GM12891 (cell line): ENCODE results near the gene PHPT1.

Experiments
- PAX5 ChIP-seq: IDR thresholded peaks from 2 replicates; pipeline ENCODE4 v1.6.1; 2011; ENCODE audit warnings: low read length, moderate library complexity, mild to moderate bottlenecking; ENCODE audit not compliant: insufficient read depth, severe bottlenecking
- POLR2A ChIP-seq: IDR thresholded peaks from 2 replicates; pipeline ENCODE4 v1.6.1; 2011; ENCODE audit warnings: low read depth, low read length, control low read depth
- POLR2AphosphoS5 ChIP-seq: IDR thresholded peaks from 2 replicates; pipeline ENCODE4 v1.6.1; 2011; ENCODE audit warnings: low read depth, low read length, control low read depth
- SPI1 ChIP-seq: IDR thresholded peaks from 2 replicates; pipeline ENCODE4 v1.6.1; 2011; ENCODE audit warnings: low read depth, low read length, control low read depth

DNA sequence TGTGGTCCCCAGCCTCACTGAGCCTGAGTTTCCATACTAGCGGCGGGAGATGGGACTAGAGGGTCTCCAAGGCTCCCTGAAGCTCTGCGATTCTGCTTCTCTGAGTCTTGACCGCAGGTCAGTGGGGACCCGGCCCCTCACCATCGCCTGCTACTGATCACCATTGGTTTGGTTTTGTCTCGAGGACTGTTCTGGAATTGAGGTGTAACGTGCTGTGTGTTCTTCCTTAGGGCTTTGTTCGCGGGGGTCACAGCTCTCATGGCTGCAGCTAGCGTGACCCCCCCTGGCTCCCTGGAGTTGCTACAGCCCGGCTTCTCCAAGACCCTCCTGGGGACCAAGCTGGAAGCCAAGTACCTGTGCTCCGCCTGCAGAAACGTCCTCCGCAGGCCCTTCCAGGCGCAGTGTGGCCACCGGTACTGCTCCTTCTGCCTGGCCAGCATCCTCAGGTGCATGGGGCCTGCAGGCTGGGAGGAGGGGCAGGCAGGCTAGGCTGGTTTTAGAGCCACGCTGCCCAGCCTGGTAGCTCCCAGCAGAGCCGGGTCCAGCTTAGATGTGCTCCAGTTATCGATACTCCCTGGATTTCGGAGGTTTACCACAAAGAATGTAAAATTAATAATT, 49.4 kb downstream of the PHPT1 start:
- TF ChIP-seq POLR2AphosphoS5 (no peak), POLR2A (no peak), SPI1 (no peak), PAX5 (no peak)
